ENCODE data around the gene PSAPL1.

The PSAPL1 gene

DNA sequence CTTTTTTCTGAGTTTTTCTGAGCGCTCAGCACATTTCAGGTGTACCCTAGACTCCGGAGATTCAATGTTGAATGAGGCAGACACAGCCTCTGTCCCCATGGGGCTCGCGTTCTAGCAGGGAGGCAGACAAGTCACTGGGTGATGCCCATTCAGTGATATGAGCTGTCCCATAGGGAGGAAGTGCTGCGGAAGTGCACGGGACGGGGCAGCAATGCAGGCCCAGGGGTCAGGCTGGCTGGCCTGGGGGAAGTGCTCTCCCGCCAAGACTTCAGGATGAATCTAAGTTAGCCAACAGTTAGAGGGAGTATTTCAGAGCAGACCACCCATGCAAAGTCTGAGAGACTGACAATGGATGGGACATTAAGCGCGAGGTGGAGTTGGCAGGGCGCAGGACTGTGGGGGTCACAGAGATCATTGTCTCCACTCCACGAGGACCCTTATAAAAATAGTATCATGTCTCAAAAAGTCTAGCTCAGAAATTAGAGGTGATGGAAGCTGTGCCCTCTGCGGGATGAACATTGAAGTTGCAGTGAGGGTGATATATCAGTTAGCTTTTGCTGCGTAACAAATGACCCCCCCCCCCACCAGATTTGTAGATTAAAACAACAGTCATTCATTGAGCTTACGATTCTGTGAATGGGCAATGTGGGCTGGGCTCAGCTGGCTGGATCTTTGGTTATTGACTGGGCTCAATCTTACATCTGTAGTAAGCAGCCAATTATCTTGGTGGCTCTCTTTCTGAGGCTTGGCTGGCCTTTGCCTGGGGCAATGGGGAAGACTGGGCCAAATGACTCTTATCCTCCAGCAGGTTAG, 16.4 kb downstream of the PSAPL1 start:
- DNase-seq (ENCODE audit: low read depth) = no peak

- no peak for DNase-seq (ENCODE audit: low read depth)
Measured at GRCh38 chr4:7417639-7418038, 17.1 kb downstream of the PSAPL1 start.

- DNase-seq (ENCODE audit: low read depth) = no peak
Measured at GRCh38 chr4:7416745-7417432, 17.8 kb downstream of the PSAPL1 start.

GRCh38 chr4:7415927-7416686, 18.6 kb downstream of the PSAPL1 start:
- no peak for DNase-seq (ENCODE audit: low read depth)

DNA sequence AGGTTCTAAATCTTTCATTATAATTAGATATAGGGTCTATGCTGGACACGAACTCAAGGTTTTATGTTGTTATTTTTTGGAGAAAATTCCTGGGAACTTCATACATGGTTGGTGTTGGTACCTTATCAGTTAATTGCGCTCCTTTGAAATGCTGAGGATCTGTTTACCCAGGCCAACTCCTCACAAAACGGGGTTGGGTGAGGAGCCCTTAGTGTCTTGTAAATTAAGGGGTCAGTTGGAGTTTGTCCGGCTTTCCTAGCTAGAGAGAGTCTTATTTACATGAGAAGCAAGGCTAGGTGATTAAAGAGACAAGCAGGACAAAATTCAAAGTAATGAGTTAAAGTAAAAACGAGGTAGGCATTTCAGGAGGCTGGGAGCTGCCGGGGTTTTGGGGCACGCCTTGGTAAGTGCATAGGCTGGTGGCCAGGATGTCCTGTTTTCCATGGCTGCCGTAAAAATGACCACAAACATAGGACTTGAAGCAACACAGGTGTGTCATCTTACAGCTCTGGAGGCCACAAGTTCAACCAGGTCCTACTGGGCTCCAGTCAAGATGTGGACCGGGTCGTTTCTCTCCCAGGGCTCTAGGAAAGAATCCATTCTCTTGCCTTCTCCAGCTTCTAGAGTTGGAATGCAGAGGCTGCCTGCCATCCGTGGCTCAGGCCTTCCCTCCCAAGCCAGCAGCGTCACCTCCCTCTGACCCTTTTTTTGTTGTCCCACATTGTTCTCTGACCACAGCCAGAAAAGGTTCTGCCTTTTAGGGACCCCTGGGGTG, 19.8 kb downstream of the PSAPL1 start:
- DNase-seq (ENCODE audit: low read depth) = no peak

DNA sequence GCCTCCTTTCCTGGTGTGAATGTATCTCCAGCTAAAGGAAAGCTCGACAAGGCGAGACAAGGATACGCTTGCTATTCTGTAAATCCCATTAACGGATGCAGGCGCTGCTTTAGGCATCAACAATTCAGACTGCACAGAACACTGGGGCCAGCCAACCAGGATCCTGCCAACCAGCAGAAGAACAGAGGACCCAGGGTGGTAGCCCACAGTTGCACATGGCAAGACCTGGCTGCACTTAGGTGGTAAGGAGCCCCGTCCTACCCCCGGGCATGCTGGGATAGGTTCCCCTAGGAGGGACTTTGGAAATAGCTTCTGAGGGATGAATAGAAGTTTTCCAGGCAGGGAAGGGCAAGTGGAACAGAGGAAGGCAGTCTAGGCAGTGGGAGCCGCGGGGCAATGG, 20.7 kb downstream of the PSAPL1 start:
- no peak for DNase-seq (ENCODE audit: low read depth)

- no peak for DNase-seq (ENCODE audit: low read depth)
Measured at GRCh38 chr4:7412554-7412912, 22.2 kb downstream of the PSAPL1 start.

- no peak for DNase-seq (ENCODE audit: low read depth)
Measured at GRCh38 chr4:7411896-7412553, 22.7 kb downstream of the PSAPL1 start.

GRCh38 chr4:7411491-7411890, 23.2 kb downstream of the PSAPL1 start:
- DNase-seq (ENCODE audit: low read depth) = no peak

DNA sequence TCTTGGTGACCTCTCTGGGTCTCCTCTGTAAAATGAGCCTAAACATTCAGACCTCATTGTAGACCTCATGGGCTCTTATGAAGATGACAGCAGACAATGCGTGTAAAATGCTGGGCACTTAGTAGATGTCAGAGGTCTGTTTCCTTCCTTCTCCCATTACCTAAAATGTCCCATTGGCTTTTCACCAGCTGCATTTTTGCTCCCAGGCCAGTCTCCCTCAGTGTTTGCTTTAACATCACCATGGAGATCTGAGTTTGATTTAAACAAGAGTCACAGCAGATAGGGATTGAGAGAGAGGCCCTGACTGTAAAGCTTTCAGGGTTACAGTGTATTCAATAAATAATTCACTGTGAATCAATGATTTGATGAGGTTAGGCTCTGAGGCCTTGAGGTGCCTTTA, 24.3 kb downstream of the PSAPL1 start:
- DNase-seq (ENCODE audit: low read depth) = no peak

DNA sequence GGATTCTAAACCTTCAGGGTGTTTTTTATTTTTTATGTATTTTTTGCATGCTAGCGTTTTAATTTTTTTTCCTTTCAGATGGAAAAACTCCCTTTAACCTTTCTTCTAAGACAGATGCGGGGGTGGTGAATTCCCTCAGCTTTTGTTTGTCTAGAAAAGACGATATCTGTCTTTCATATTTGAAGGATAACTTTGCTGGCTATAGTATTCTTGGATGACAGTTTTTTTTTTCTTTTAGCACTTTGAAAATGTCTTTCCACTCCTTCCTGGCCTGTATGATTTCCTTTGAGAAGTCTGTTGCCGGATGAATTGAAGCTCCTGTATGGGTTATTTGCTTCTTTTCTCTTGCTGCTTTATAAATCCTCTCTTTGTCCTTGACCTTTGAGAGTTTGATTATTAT, 26.6 kb downstream of the PSAPL1 start:
- DNase-seq (ENCODE audit: low read depth) = no peak

GRCh38 chr4:7403001-7403400, 31.7 kb downstream of the PSAPL1 start:
- no peak for DNase-seq (ENCODE audit: low read depth)

DNA sequence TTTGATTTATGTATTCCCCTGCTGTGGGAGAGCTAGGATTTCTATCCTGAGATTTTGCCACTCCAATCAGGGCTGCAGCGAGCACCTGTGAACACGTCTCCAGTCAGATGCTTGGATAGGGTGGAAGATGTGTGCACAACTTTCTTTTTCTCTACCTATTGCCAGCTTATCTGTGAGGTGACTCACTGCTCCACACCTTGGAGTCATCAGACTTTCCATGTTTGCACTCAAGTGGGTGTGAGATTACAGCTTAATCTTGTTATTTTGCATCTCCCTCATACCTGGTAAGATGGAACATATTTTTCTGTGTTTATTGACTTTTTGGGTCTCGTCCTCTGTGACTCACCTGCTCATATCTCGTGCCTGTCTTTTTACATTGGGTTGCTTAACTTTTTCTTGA, 32.2 kb downstream of the PSAPL1 start:
- no peak for DNase-seq (ENCODE audit: low read depth)

DNA sequence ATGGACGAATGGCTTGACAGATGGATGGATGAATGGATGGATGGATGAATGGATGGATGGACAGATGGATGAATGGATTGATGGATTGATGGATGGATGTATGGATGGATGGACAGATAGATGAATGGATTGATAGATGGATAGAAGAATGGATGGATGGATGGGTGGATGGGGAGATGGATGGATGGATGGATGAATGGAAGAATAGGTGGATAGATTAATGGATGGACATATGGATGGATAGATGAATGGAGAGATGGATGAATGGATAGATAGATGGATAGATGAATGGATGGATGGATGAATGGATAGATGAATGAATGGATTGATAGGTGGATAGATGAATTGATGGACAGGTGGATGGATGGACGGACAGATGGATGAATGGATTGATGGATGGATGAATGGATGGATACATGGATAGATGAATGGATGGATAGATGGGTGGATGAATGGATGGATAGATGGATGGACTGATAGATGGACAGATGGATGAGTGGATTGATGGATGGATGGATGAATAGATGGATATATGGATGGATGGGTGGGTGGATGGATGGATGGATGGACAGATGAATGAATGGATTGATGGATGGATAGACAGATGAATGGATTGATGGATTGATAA, 33.9 kb downstream of the PSAPL1 start:
- DNase-seq (ENCODE audit: low read depth) = no peak

- no peak for DNase-seq (ENCODE audit: low read depth)
Measured at GRCh38 chr4:7399440-7400234, 35.1 kb downstream of the PSAPL1 start.

- no peak for DNase-seq (ENCODE audit: low read depth)
Measured at GRCh38 chr4:7398788-7399439, 35.8 kb downstream of the PSAPL1 start.

DNA sequence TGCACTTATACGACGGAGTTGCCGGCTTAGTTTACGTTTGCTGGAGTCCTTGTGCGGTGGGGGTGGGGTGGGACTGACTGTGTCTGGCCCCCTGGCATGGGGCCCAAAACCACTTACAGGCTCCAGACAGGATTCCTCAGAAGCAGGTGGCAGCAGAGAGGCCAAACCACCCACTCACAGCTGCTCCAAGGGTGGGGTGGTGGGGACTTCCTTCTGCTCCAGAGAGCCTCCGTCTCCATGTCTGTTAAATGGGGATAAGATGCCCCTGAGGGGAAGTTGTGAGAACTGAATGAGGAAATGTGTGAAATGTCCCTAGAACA, 36.7 kb downstream of the PSAPL1 start:
- DNase-seq (ENCODE audit: low read depth) = no peak

GRCh38 chr4:7397206-7398103, 37.3 kb downstream of the PSAPL1 start:
- no peak for DNase-seq (ENCODE audit: low read depth)

Data from stimulated activated CD8-positive, alpha-beta memory T cell treated with anti-CD3 and anti-CD28 coated beads, Interleukin-4, amount 100 ng/mL, for 24 hours (primary cell).